Effector CD8-positive, alpha-beta T cell (primary cell): ENCODE data around the gene BCL11B.

Experiments
- DNase-seq: peaks from one replicate; lab custom pipeline; 2025; lab: John Stamatoyannopoulos, UW

Gene BCL11B

GRCh38 chr14:99254328-99255009 lies 17.5 kb downstream of the BCL11B start:
- DNase-seq = no peak

DNA sequence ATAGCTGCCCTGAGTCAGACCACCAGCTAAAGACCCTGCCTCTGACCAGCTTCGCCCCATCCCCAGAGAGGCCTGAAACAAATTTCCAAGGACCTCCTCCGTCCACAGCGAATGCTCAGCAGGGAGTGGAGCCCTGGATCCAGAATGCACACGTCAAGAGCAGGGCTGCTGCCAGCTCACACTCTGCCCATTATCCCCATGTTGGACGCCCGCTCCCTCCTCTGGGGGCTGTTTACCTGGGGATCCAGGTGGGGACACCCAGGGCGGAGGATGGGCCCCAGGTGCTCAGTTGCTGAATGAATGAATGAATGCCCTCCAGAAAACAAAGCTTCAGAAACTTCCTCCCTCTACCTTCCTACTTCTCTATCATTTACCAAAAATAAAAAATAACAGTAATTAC lies 18.1 kb downstream of the BCL11B start:
- DNase-seq = no peak

DNA sequence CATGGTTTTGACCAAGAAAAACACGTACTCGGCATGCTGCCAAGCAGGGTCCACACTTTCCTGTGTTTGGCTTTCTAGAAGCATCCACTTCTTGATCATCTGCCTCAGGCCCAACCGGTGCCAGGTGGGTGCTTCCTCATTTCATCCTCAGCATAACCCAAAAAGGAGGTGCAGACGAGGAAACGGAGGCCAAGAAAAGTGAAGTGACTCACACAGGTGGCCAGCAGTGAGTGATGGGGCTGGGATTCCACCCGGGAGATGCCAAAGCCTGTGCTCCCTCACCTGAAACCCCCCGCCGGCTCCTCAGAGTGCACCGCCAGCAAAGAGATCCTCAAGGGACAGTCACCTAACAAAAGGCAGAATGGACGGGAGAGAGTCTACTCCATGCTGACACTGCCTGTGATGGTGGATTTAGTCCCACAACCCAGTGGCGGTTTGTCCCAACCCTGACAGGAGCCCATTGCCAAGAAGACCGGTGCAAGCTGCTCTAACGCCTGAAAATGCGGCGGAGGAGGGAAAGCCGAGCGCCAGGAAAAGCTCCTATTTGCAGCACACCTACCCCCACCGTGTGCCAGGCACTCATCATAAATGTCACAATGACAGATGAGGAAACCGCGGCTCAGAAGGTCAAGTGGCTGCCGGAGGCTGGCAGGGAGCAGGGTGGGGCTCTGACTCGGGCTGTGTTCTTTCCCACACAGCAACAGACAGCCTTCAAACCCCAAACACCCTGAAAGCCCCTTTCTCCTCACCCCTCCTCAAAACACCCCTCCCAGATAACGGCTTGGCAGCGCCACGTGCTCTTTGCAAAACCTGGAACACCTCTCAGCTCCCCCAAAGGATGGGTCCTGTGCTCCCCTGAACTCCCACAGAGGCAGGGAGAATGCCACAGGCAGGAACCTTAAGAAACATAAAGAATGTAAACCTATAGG lies 18.8 kb downstream of the BCL11B start:
- DNase-seq = peak; percentile 52

DNA sequence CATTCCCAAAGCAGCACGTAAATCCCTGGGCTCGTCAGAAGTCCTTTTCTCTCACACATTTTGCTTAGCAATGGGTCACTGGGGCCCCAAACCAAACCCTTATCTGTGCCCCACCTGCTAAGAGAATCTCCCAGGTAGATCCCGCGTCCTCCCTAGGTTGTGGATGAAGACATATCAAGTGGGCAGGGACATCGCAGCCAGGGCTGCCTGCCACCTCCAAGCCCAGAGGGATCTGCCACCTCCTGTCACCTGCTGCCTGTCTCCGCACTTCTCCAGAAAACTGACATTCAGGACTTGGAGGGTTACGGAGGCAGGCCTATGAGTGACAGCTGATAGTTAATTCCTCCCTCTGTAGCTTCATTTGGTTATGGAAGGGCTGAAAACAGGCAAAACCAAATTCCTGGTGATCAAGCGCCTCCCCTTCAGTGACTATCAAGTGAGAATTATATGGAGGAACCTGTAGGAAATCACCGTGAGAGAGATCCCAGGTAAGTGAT lies 19.5 kb downstream of the BCL11B start:
- no peak for DNase-seq

GRCh38 chr14:99251721-99252120 lies 20.3 kb downstream of the BCL11B start:
- DNase-seq = no peak

GRCh38 chr14:99250636-99251208 lies 21.3 kb downstream of the BCL11B start:
- no peak for DNase-seq

- no peak for DNase-seq
Measured at GRCh38 chr14:99249389-99249788, 22.6 kb downstream of the BCL11B start.

DNA sequence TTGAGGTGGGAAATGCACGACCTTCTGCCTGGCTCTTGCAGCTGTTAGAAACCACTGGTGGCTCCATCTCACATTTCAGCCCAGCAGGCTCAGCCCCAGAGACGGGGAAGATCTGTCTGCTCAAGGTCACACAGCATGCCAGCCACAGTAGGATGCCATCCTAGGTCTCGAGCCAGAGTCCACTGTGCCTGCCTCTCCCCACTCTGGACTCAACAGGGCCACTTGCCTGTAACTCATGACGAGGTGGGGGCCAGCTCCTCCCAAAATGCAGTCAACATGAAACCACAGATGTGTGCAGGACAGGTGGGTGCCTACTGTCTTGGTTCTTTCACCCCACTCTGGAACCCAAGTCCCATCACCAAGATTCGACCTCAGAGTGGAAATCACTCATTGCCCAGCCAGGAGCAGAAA lies 23.2 kb downstream of the BCL11B start:
- DNase-seq = no peak

DNA sequence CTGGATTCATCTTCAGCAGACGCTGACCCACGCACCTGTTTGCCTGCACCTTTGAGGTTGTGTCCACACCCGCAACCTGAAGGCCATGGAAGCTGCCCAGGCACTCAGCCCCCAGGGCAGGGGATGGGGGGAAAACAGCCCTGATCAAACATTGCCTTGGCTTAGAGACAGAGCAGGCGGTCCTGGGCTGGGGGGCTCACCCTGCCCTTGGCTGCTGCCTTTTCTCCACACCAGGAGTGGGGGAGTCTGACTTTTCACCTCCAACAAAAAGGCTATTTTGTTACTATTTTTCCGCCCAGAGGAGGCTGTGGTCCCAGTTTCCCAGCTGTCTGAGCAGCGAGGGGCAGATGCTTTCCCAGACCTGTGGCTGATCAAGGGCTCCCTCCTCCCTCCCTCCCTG lies 24.2 kb downstream of the BCL11B start:
- DNase-seq = no peak

DNA sequence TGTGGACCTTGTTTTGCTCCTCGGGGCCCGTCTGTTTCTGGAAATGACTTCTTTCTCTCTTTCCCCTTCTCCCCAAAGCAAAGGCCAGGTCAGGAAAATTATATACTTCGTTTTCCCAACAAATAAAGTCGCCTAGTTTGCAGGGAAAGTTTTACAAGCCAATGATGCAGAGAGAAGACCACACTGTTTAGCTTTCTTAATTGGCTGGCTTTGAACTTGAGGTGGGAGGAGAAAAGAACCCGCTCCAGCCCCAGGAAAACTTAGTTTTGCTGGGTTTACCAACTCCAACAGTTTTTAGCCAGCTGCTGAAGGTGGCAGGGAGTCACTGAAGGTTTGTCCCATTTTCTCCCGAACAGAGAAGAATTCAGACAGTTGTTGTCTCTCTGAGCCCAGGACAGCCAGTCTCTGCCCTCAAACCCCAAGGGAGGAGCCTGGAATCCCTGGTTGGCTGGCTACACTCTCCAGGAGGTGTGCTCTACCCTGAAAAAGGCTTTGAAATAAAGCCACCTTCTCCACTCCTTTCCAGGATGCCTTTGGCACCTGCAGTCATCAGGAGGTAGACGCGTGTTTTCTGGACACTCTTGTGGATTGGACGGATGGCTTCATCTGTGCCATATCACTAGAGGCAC lies 24.8 kb downstream of the BCL11B start:
- no peak for DNase-seq

DNA sequence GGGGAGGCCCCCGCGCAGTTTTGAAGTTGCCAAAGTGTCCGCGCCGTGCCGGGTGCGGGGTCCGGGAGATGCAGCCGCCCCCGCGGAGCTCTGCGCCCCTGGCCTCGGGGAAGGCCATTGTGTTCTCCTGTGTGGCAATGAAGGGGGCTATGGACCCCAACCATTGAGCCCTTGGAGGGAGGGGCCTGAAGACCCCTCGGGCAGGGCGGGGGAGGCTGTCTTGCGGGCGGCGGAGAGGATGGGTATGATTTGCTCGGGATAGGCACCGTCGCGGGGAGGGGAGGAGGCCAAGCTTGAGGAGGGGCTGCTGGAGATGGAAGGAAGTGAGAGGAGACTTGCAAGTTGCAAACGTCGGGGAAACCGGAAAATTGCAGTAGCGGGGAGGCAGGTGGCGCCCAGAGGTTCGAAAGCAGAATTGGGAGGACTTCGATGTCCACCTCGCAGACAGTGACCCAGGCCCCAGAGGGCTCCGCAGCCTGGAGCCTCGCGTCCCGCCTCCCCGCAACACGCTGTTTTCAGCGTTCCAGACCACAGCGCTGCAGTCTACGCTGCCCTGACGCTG lies 25.4 kb downstream of the BCL11B start:
- DNase-seq = peak; percentile 50

GRCh38 chr14:99245564-99246511 lies 26.2 kb downstream of the BCL11B start:
- no peak for DNase-seq

GRCh38 chr14:99244941-99245563 lies 26.9 kb downstream of the BCL11B start:
- DNase-seq = no peak

DNA sequence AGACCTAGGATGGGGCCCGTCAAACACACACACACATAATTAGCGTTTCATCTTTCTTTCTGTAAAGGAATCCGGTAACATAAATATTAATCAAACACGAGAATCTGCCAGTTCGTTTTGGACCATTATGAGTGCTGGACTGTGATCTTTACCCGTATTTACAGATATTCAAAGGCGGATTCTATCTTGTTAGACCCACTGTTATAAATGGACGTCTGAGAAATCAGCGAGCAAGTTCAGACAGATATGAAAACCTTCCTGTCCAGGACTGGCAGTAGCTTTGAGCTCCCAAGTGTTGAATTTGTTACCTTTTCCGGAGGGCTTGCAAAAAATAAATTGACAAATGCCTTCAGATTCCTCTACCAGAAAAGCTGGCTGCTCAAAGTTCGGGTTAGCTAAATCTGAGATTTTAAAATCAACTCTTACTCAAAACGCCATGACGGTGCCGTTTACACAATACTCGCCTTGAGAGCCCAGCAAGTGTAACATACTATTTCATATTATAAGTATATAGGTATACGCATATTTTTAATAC lies 27.6 kb downstream of the BCL11B start:
- no peak for DNase-seq

GRCh38 chr14:99242816-99243721 lies 28.9 kb downstream of the BCL11B start:
- no peak for DNase-seq

DNA sequence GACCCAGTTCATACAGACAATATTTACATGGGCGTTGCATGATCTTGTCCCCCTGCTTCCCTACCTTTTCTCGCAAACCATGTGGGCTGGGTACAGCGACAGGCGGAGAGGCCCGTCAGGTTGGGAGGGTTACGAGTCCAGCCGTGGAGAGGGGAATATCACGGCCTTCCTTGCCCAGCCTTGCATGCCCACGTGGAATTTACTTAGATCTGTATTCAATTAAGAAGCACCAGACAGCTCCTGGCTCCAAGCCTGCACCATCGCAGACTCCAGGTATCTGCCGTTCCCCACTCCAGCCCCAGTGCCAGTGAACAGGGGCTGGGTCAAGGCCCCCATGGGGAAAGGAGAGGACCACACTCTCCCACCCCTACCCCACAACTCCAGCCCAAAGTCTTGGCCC lies 29.8 kb downstream of the BCL11B start:
- no peak for DNase-seq

- DNase-seq = no peak
Measured at GRCh38 chr14:99241325-99242010, 30.5 kb downstream of the BCL11B start.

DNA sequence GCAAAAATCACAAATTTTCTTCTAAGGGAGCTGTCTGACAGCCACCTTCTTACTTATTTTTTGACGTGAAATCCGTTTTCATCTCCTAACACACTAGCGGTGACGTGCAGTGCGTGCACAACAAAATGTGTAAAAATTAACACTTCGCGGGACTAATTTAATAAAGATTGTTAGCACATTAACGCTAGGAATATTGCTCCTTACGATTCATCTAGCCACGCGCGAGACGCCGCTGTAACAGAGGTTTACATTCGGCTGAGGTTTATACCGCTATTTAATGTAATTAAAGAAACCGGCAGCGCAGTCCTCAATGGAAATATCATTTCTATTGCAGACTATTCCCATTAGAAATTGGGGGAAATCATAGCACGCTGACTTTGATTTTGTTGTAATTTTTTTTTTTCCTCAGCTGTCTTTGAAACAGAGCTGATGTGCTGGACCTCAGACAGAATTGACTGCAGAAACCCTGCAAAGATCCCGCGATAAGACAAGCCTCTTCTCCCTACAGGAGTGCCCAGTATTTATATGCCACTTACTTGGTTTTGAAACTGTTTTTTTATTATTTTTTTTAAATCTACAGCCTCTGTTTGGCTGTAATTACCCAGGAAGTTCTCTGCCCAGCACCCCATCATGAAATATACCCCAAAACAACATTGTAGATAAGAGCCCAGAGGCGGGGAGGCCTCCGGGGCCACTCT lies 31.2 kb downstream of the BCL11B start:
- DNase-seq = no peak
